Measurements from ENCODE around the gene ACTL7B. TPM values are rescaled to one million over a fixed set of nuclear protein-coding genes. Genes with fewer than 3 reads are reported as not detected.
"Not testable (repeated sequence)": the region's sequence is repeated elsewhere in the genome, so short reads cannot be mapped to it uniquely, and the experiment has no call there.

The ACTL7B gene
- polyA plus RNA-seq, 3 donors: 0.05 TPM; not detected in 2

DNA sequence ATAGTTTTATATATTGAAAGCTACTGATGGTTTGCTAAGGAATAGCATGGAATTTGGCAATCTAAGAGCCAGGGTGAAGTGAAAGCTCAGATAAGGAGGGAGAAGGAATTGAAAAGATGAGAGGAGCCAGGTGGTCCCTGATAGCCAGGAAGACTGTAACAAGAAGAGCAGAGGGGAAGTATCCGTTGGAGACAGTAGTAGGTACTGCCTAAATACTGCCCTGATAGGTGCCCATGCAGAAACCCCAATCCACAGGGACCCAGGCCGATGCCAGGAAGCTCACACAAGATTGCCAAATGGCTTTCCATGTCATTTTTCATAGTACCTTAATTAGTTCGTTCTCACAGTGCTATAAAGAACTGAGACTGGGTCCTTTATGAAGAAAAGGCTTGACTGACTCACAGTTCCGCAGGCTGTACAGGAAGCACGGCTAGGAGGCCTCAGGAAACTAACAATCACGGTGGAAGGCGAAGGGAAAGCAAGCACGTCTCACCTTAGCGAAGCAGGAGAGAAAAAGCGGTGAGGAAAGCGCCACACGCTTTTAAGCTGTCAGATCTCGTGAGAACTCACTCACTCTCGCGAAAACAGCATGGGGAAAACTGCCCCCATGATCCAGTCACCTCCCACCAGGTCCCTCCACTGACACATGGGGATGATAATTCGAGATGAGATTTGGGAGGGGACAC, 13.0 kb downstream of the ACTL7B start:
- TF ChIP-seq, protein P1, sequence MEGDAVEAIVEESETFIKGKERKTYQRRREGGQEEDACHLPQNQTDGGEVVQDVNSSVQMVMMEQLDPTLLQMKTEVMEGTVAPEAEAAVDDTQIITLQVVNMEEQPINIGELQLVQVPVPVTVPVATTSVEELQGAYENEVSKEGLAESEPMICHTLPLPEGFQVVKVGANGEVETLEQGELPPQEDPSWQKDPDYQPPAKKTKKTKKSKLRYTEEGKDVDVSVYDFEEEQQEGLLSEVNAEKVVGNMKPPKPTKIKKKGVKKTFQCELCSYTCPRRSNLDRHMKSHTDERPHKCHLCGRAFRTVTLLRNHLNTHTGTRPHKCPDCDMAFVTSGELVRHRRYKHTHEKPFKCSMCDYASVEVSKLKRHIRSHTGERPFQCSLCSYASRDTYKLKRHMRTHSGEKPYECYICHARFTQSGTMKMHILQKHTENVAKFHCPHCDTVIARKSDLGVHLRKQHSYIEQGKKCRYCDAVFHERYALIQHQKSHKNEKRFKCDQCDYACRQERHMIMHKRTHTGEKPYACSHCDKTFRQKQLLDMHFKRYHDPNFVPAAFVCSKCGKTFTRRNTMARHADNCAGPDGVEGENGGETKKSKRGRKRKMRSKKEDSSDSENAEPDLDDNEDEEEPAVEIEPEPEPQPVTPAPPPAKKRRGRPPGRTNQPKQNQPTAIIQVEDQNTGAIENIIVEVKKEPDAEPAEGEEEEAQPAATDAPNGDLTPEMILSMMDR (IDR thresholded peaks at IDR 0.05): no peak
- Mint-ChIP-seq H3K9me3 (peaks cover 0 to 1% (median 0%) of the 10 kb centered on the region in 7 donors), H3K4me3 (peak overlapping the region; percentile 60 to 90), H3K27me3 (ENCODE audit: low read depth in 3 of 3) (peaks cover 0 to 2% (median 1%) of the 10 kb centered on the region in 3 donors), H3K4me1 (peaks cover 37% of the 10 kb centered on the region), H3K27ac (peak overlapping the region in 6 of 7 donors; percentile 25 to 88 (median 71)), H3K36me3 (no peaks in the 10 kb centered on the region)
- Histone ChIP-seq H3K9ac (ENCODE audit: insufficient read depth, low read length, poor library complexity, severe bottlenecking) (no peak overlapping the region), H3K27me3 (ENCODE audit: control insufficient read depth in 2 of 2, insufficient read depth in 2 of 2, low read length in 2 of 2) (no peaks in the 10 kb centered on the region), H3K27ac (ENCODE audit: low read depth in 1 of 2, low read length in 2 of 2) (peak overlapping the region in 1 of 2 donors; percentile 28), H4K20me1 (ENCODE audit: insufficient read depth, low read length) (no peaks in the 10 kb centered on the region), H3K9me3 (replicated peaks in 1 of 2; ENCODE audit: control insufficient read depth in 1 of 2, insufficient read depth in 1 of 2, low read length in 2 of 2) (no peaks in the 10 kb centered on the region), H2AFZ (ENCODE audit: insufficient read depth, low read depth, low read length, poor library complexity, severe bottlenecking) (peak overlapping the region; percentile 43), H3K4me1 (ENCODE audit: control insufficient read depth in 1 of 2, insufficient read depth in 2 of 2, low read length in 2 of 2) (peaks cover 26 to 41% of the 10 kb centered on the region in 2 donors), H3K36me3 (replicated peaks in 1 of 2; ENCODE audit: control insufficient read depth in 1 of 2, insufficient read depth in 2 of 2, low read length in 2 of 2) (no peaks in the 10 kb centered on the region), H3K4me3 (replicated peaks in 1 of 3; ENCODE audit: low read depth in 2 of 3, low read length in 3 of 3) (peak overlapping the region in 2 of 3 experiments; percentile 36 to 59), H3K79me2 (ENCODE audit: insufficient read depth, low read length) (no peaks in the 10 kb centered on the region), H3K4me2 (replicated peaks; ENCODE audit: extremely low read depth, low read length, poor library complexity, severe bottlenecking) (peak overlapping the region; percentile 65)
- intact Hi-C loops (cut with micrococcal nuclease): no loop called here
- WGBS (ENCODE audit: insufficient coverage): 0% methylated on average over 7 of the region's 16 CpGs
- DNase-seq: peak; percentile 22 to 39 (median 27)

DNA sequence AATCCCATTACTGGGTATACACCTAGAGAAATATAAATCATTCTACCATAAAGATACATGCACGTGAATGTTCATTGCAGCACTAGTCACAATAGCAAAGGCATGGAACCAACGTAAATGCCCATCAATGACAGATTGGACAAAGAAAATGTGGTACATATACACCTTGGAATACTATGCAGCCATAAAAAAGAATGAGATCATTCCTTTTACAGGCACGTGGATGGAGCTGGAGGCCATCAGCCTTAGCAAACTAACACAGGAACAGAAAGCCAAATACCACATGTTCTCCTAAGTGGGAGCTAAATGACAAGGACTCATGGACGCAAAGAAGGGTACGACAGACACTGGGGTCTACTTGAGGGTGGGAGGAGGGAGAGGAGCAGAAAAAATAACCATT, 16.2 kb downstream of the ACTL7B start:
- H3K9ac ChIP-seq (ENCODE audit: insufficient read depth, low read length, poor library complexity, severe bottlenecking); H3K27ac Mint-ChIP-seq; H3K4me3 ChIP-seq (replicated peaks in 1 of 3; ENCODE audit: low read depth in 2 of 3, low read length in 3 of 3); H3K36me3 Mint-ChIP-seq; H3K27ac ChIP-seq (ENCODE audit: low read depth in 1 of 2, low read length in 2 of 2); H3K27me3 ChIP-seq (ENCODE audit: control insufficient read depth in 2 of 2, insufficient read depth in 2 of 2, low read length in 2 of 2); H3K9me3 ChIP-seq (replicated peaks in 1 of 2; ENCODE audit: control insufficient read depth in 1 of 2, insufficient read depth in 1 of 2, low read length in 2 of 2); H3K79me2 ChIP-seq (ENCODE audit: insufficient read depth, low read length); H3K27me3 Mint-ChIP-seq (ENCODE audit: low read depth in 3 of 3); H3K4me2 ChIP-seq (replicated peaks; ENCODE audit: extremely low read depth, low read length, poor library complexity, severe bottlenecking); intact Hi-C loops (cut with micrococcal nuclease); H3K4me3 Mint-ChIP-seq; H4K20me1 ChIP-seq (ENCODE audit: insufficient read depth, low read length); DNase-seq; H3K9me3 Mint-ChIP-seq; H3K36me3 ChIP-seq (replicated peaks in 1 of 2; ENCODE audit: control insufficient read depth in 1 of 2, insufficient read depth in 2 of 2, low read length in 2 of 2); H2AFZ ChIP-seq (ENCODE audit: insufficient read depth, low read depth, low read length, poor library complexity, severe bottlenecking): not testable (repeated sequence)
- H3K4me1 ChIP-seq (ENCODE audit: control insufficient read depth in 1 of 2, insufficient read depth in 2 of 2, low read length in 2 of 2): peaks cover 36 to 53% of the 10 kb centered on the region in 2 donors
- WGBS (ENCODE audit: insufficient coverage): no CpG with 5 or more reads among the region's 5 CpGs
- peaks cover 43% of the 10 kb centered on the region for H3K4me1 Mint-ChIP-seq

Measured in CD14-positive monocyte (primary cell).